Neuronal stem cell (in vitro differentiated cells): Measurements from ENCODE around the gene BIRC5.

ENCODE experiments used
- DNase-seq: peaks from one replicate; pipeline ENCODE4 v3.0.0-alpha.2; 2013; ENCODE audit warnings: low spot score
- H2AFZ ChIP-seq: one replicate; pipeline ENCODE4 v1.6.1; 2013; ENCODE audit warnings: mild to moderate bottlenecking, low read length, inconsistent platforms
- H2AK5ac ChIP-seq: 2 replicates; pipeline ENCODE4 v1.6.1; 2013; ENCODE audit warnings: low read depth, mild to moderate bottlenecking, inconsistent platforms, low read length, moderate library complexity, mixed read lengths
- H2BK120ac ChIP-seq: 2 replicates; pipeline ENCODE4 v1.6.1; 2013; ENCODE audit warnings: low read depth, mild to moderate bottlenecking, inconsistent platforms, low read length, moderate library complexity, mixed read lengths
- H2BK12ac ChIP-seq: one replicate; pipeline ENCODE4 v1.6.1; 2013; ENCODE audit warnings: low read length, inconsistent platforms
- H2BK15ac ChIP-seq: 2 replicates; pipeline ENCODE4 v1.6.1; 2013; ENCODE audit warnings: mild to moderate bottlenecking, low read length, inconsistent platforms, mixed read lengths
- H2BK5ac ChIP-seq: one replicate; pipeline ENCODE4 v1.6.1; 2013; ENCODE audit warnings: inconsistent platforms, mild to moderate bottlenecking, low read length, moderate library complexity
- H3K14ac ChIP-seq: one replicate; pipeline ENCODE4 v1.6.1; 2013; ENCODE audit warnings: low read length, inconsistent platforms
- H3K18ac ChIP-seq: 2 replicates; pipeline ENCODE4 v1.6.1; 2013; ENCODE audit warnings: low read length, inconsistent platforms
- H3K23ac ChIP-seq: 2 replicates; pipeline ENCODE4 v1.6.1; 2013; ENCODE audit warnings: low read depth, mild to moderate bottlenecking, mixed read lengths, low read length, inconsistent platforms; ENCODE audit not compliant: poor library complexity
- H3K27ac ChIP-seq: replicated peaks from 3 replicates; pipeline ENCODE4 v1.5.1; 2013; ENCODE audit warnings: low read length, inconsistent platforms
- H3K27me3 ChIP-seq, 3 experiments: 2 replicates each; pipeline ENCODE4 v1.6.1; 2013; ENCODE audit warnings: low read length in 3 of 3, mild to moderate bottlenecking in 2 of 3, inconsistent platforms in 1 of 3, low read depth in 1 of 3, mixed read lengths in 1 of 3, moderate library complexity in 1 of 3; ENCODE audit not compliant: control insufficient read depth in 3 of 3, insufficient read depth in 3 of 3
- H3K36me3 ChIP-seq, 2 donors: replicated peaks in 1 of 2; 2 replicates each; pipeline ENCODE4 v1.6.1; 2013; ENCODE audit warnings: low read length in 2 of 2; ENCODE audit not compliant: control insufficient read depth in 2 of 2, insufficient read depth in 2 of 2
- H3K4ac ChIP-seq: 2 replicates; pipeline ENCODE4 v1.6.1; 2013; ENCODE audit warnings: inconsistent platforms, mild to moderate bottlenecking, low read length, moderate library complexity
- H3K4me1 ChIP-seq, 2 donors: 1 replicate in 1 of 2; 2 replicates in 1 of 2; pipeline ENCODE4 v1.6.1; 2013; ENCODE audit warnings: low read length in 2 of 2, low read depth in 1 of 2; ENCODE audit not compliant: control insufficient read depth in 2 of 2, insufficient read depth in 1 of 2
- H3K4me2 ChIP-seq: one replicate; pipeline ENCODE4 v1.6.1; 2013; ENCODE audit warnings: mild to moderate bottlenecking, low read length, inconsistent platforms; ENCODE audit not compliant: insufficient read depth, poor library complexity, severe bottlenecking
- H3K4me3 ChIP-seq, 2 donors: 2 replicates each; pipeline ENCODE4 v1.5.1; 2013; ENCODE audit warnings: low read length in 2 of 2, mild to moderate bottlenecking in 2 of 2, inconsistent platforms in 1 of 2, moderate library complexity in 1 of 2
- H3K79me1 ChIP-seq: one replicate; pipeline ENCODE4 v1.6.1; 2013; ENCODE audit warnings: low read depth, mild to moderate bottlenecking, inconsistent platforms, low read length, moderate library complexity
- H3K9ac ChIP-seq: one replicate; pipeline ENCODE4 v1.6.1; 2013; ENCODE audit warnings: mild to moderate bottlenecking, low read depth, low read length, inconsistent platforms; ENCODE audit not compliant: poor library complexity
- H3K9me3 ChIP-seq, 2 donors: replicated peaks in 1 of 2; 2 replicates each; pipeline versions ENCODE3 to v1.6.1; 2013; ENCODE audit warnings: low read length in 2 of 2, mild to moderate bottlenecking in 2 of 2, inconsistent platforms in 1 of 2, low read depth in 1 of 2, mixed read lengths in 1 of 2, moderate library complexity in 1 of 2; ENCODE audit not compliant: control insufficient read depth in 2 of 2, insufficient read depth in 1 of 2
- H4K8ac ChIP-seq: one replicate; pipeline ENCODE4 v1.6.1; 2013; ENCODE audit warnings: low read depth, mild to moderate bottlenecking, inconsistent platforms, low read length, moderate library complexity
- H4K91ac ChIP-seq: one replicate; pipeline ENCODE4 v1.6.1; 2013; ENCODE audit warnings: low read length, low read depth, mild to moderate bottlenecking, inconsistent platforms; ENCODE audit not compliant: poor library complexity
- WGBS, 2 donors: extraction: QIAGEN DNeasy Blood & Tissue Kit; methylation state at CpG; one replicate each; pipeline ENCODE4 v1.1.7; 2013; ENCODE audit warnings: missing lambda C conversion rate in 2 of 2, mixed read lengths in 1 of 2; ENCODE audit not compliant: insufficient read length in 2 of 2, insufficient replicate concordance in 1 of 2; ENCODE audit errors: extremely low coverage in 2 of 2; 5-methylcytosine and 5-hydroxymethylcytosine counted together

The BIRC5 gene

DNA sequence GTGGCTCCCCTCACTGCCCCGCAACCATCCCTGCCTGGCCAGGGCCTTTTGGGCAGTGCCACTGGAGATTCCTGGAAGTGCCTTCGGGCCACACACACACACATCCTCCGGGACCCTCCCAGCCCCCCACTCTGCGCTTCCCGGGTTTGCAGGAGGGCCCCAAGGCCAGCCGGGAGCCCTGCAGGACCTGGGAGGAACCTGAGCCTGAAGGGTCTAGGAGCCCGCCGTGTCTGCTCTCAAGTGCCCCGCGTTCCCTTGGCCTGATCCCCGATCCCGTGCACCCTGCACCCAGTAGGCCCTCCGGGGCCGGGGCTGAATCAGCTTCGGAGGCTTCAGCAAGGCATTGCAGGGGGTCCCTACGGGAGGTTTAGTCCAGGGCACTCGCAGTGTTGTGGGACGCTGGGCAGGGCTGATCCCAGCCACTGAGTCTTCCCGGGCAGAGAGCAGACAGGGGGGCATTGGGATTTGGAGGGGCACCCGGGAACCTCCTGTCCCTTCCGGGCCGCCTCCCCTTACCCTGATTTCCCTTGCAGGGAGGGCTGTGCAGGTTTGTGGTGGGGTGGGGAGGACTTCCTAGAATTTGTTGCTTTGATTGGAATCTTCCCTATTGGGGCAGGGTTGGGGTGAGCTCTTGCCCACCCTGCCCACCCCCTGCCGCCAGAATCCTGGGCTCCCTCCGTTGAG is 54.3 kb downstream of the BIRC5 start:
- H2BK12ac ChIP-seq, result no peak overlapping the region
- no peak overlapping the region for H4K91ac ChIP-seq
- H2BK5ac ChIP-seq, result no peak overlapping the region
- H3K4ac ChIP-seq, result no peak overlapping the region
- H2AK5ac ChIP-seq, result peak overlapping the region; percentile 95
- H3K79me1 ChIP-seq, result peaks cover 2% of the 10 kb centered on the region
- no peak overlapping the region for H2AFZ ChIP-seq
- H3K14ac ChIP-seq, result peak overlapping the region; percentile 17
- H2BK15ac ChIP-seq, result peak overlapping the region; percentile 90
- no CpG with 5 or more reads among the region's 24 CpGs for WGBS, 2 donors
- H2BK120ac ChIP-seq, result peak overlapping the region; percentile 92
- peaks cover 37 to 73% of the 10 kb centered on the region in 2 donors for H3K4me1 ChIP-seq
- H3K4me3 ChIP-seq, result peak overlapping the region in 1 of 2 donors; percentile 58
- H4K8ac ChIP-seq, result peak overlapping the region; percentile 74
- peak overlapping the region; percentile 99 for H3K18ac ChIP-seq
- no peaks in the 10 kb centered on the region for H3K27me3 ChIP-seq
- H3K27ac ChIP-seq, result no peak overlapping the region
- no peaks in the 10 kb centered on the region for H3K9me3 ChIP-seq
- peaks cover 0 to 8% of the 10 kb centered on the region in 2 donors for H3K36me3 ChIP-seq
- no peak overlapping the region for H3K4me2 ChIP-seq
- peak overlapping the region; percentile 87 for H3K23ac ChIP-seq
- DNase-seq, result no peak
- H3K9ac ChIP-seq, result no peak overlapping the region

DNA sequence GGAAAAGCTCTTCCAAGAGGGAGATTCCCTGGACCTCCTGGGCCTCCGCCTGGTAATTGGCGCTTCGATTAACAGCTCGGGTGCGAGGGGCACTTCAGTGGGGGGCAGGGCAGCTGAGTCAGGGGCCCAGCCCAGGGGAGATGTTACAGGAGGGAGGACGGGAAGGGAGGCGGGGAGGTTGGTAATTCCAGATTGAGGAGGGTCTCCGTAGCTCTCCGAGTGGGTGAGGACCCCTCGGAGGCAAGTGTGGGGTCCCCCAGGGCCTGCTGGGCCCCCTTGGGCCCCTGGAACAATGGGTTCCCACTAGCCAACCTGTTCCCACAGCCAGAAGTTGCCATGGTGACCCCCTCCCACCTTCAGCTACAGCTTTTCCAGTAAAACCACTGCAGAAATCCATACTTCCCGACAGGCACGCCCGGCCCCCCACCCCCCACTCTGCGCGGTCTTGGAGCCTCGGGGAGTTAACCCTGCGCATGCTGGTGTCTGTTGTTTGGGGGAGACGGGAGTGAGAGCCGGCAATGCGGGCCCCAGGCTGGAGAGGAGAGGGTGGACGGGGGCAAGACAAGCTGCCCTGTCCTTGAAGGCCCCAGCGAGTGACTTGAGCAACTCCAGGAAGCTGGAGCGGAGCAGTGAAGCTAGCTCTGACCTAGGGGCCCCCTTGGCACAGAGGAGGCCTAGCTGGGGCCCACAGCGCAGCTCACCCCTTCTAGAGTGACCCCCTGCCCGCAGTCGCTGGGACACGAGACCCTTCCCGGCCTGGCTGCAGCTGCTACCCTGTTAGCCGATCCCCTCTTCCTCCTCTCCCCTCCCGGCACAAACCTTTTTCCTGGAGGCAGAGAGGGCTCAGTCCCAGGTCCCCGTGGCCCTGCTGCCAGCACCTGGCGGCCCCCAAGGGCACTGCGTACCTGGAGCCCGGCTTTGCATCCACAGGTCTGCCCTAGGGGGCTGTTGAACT is 55.2 kb downstream of the BIRC5 start:
- WGBS, 2 donors, result no CpG with 5 or more reads among the region's 34 CpGs
- Histone ChIP-seq H3K9me3 (no peaks in the 10 kb centered on the region), H3K4ac (peak overlapping the region; percentile 94), H3K27me3 (no peaks in the 10 kb centered on the region), H3K4me2 (peak overlapping the region; percentile 37), H2BK120ac (peak overlapping the region; percentile 100), H3K23ac (peak overlapping the region; percentile 87), H2AFZ (peak overlapping the region; percentile 72), H4K8ac (peak overlapping the region; percentile 93), H3K4me3 (peak overlapping the region in 1 of 2 donors; percentile 58), H2BK15ac (peak overlapping the region; percentile 90), H3K18ac (peak overlapping the region; percentile 99), H3K4me1 (peaks cover 37 to 65% of the 10 kb centered on the region in 2 donors), H2AK5ac (peak overlapping the region; percentile 95), H3K79me1 (peaks cover 2% of the 10 kb centered on the region), H2BK12ac (peak overlapping the region; percentile 95), H3K14ac (peak overlapping the region; percentile 75), H4K91ac (peak overlapping the region; percentile 92), H3K9ac (peak overlapping the region; percentile 73), H3K27ac (no peak overlapping the region), H3K36me3 (peaks cover 0 to 8% of the 10 kb centered on the region in 2 donors), H2BK5ac (peak overlapping the region; percentile 93)
- no peak for DNase-seq

DNA sequence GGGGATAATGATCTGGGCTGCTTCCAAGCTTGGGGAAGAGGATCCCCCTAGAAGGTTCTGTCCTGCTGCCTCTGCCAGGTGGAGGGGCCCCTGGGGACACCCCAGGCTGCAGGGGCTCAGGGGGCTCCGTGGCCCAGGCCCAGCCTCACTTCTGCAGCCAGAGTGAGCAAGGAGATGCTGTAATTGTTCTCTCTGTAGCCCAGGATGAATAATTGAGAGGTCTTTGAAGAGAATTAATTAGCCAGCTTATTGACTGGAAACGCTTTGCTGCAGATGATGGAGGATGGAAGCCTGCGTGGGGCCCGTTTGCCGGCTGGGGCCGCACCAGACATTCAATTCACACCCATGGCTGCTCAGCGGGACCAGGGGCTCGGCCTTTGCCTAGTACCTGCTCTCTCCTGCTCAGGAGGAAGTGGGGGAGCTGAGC is 55.9 kb downstream of the BIRC5 start:
- H3K27ac ChIP-seq, result no peak overlapping the region

More for the DNA sequence above, 55.9 kb downstream of the BIRC5 start:
- Histone ChIP-seq H3K4ac (no peak overlapping the region), H3K79me1 (peaks cover 2% of the 10 kb centered on the region), H2BK120ac (peak overlapping the region; percentile 100), H3K4me3 (peak overlapping the region in 1 of 2 donors; percentile 58), H2BK5ac (peak overlapping the region; percentile 93), H3K9ac (no peak overlapping the region), H3K27me3 (no peaks in the 10 kb centered on the region), H4K91ac (peak overlapping the region; percentile 92), H2BK15ac (peak overlapping the region; percentile 90), H2AK5ac (peak overlapping the region; percentile 95), H2BK12ac (peak overlapping the region; percentile 95), H3K23ac (peak overlapping the region; percentile 87), H3K36me3 (peaks cover 0 to 8% of the 10 kb centered on the region in 2 donors), H3K4me2 (peak overlapping the region; percentile 37), H3K14ac (no peak overlapping the region), H2AFZ (peak overlapping the region; percentile 72), H3K4me1 (peaks cover 37 to 61% of the 10 kb centered on the region in 2 donors), H4K8ac (peak overlapping the region; percentile 93), H3K9me3 (no peaks in the 10 kb centered on the region), H3K18ac (peak overlapping the region; percentile 99)
- no peak for DNase-seq
- no CpG with 5 or more reads among the region's 8 CpGs for WGBS, 2 donors
